ENCODE results near the gene EHHADH. TPM values are rescaled to one million over a fixed set of nuclear protein-coding genes. Genes with fewer than 3 reads are reported as not detected.

EHHADH gene
- polyA plus RNA-seq, 2 of the 4 experiments (the other 2 are of a cell fraction): 5.4 to 7.7 TPM

GRCh38 chr3:185207481-185207880 is 46.4 kb downstream of the EHHADH start:
- ChIA-PET CTCF (interaction anchor here (1.2 to 1.7 kb wide), 2 partner anchors 32 to 330 kb away, joined by 3 to 4 read pairs; no protein-coding TSS in a partner anchor), POLR2A (no interaction called here)
- H3K4me2 ChIP-seq: no peak overlapping the region
- TF ChIP-seq MAFK (IDR thresholded peaks at IDR 0.05; ENCODE audit: partially characterized antibody): no peak
- H3K4me3 ChIP-seq: no peak overlapping the region
- 75% methylated on average over 2 of the region's 2 CpGs for WGBS (ENCODE audit: missing lambda C conversion rate)
- no peak overlapping the region for H3K27ac ChIP-seq
- FAIRE-seq (no peak), DNase-seq (ENCODE audit: low read depth in 1 of 2, low spot score in 1 of 2) (no peak), ATAC-seq (no peak)
- H3K9me3 ChIP-seq: no peaks in the 10 kb centered on the region
- H3K4me1 ChIP-seq: no peaks in the 10 kb centered on the region

GRCh38 chr3:185205865-185206264 is 48.0 kb downstream of the EHHADH start:
- WGBS (ENCODE audit: missing lambda C conversion rate): 73% methylated on average over 7 of the region's 7 CpGs
- no peak for DNase-seq (ENCODE audit: low read depth in 1 of 2, low spot score in 1 of 2)
- POLR2A ChIA-PET: no interaction called here

GRCh38 chr3:185204894-185205293 is 49.0 kb downstream of the EHHADH start:
- no peak for ATAC-seq
- no peak for DNase-seq (ENCODE audit: low read depth in 1 of 2, low spot score in 1 of 2)
- Histone ChIP-seq H3K4me2 (no peak overlapping the region), H3K4me1 (no peaks in the 10 kb centered on the region), H3K4me3 (no peak overlapping the region), H3K9me3 (no peaks in the 10 kb centered on the region), H3K27ac (no peak overlapping the region)
- 35% methylated on average over 2 of the region's 2 CpGs for WGBS (ENCODE audit: missing lambda C conversion rate)
- ChIA-PET POLR2A (no interaction called here), CTCF (interaction anchor here (1.2 kb wide), 1 partner anchor 11 kb away, joined by 3 read pairs; no protein-coding TSS in a partner anchor)
- FAIRE-seq: no peak
- TF ChIP-seq HDAC2 (IDR thresholded peaks at IDR 0.05) (no peak), BHLHE40 (IDR thresholded peaks at IDR 0.05; ENCODE audit: low read depth, low read length) (no peak), NR3C1 (IDR thresholded peaks at IDR 0.05) (no peak), NPAS2 (CRISPR knock-in tag; IDR thresholded peaks at IDR 0.05; ENCODE audit: borderline replicate concordance) (no peak), CEBPB (IDR thresholded peaks at IDR 0.05) (no peak), JUN (IDR thresholded peaks at IDR 0.05) (no peak), ZC3H11A (IDR thresholded peaks at IDR 0.05) (no peak), EHMT2 (IDR thresholded peaks at IDR 0.05; ENCODE audit: low read depth) (no peak), HOXB5 (CRISPR knock-in tag; IDR thresholded peaks at IDR 0.05) (no peak), GATA3 (IDR thresholded peaks at IDR 0.05; ENCODE audit: borderline replicate concordance) (no peak), TFCP2L1 (CRISPR knock-in tag; IDR thresholded peaks at IDR 0.05) (no peak), PBX3 (IDR thresholded peaks at IDR 0.05) (no peak)

More at GRCh38 chr3:185205865-185206264, 48.0 kb downstream of the EHHADH start:
- TF ChIP-seq MAX (IDR thresholded peaks at IDR 0.05) (no peak), ZNF302 (CRISPR knock-in tag; IDR thresholded peaks at IDR 0.05) (no peak), KDM1A (IDR thresholded peaks at IDR 0.05; ENCODE audit: low read depth) (no peak), SMC3 (IDR thresholded peaks at IDR 0.05) (no peak), CBX2 (IDR thresholded peaks at IDR 0.05; ENCODE audit: borderline replicate concordance, low read depth) (no peak), CTCF (IDR thresholded peaks at IDR 0.05) (no peak), ELK1 (IDR thresholded peaks at IDR 0.05; ENCODE audit: low read depth, low read length) (no peak), MYC (IDR thresholded peaks at IDR 0.05; ENCODE audit: borderline replicate concordance, low read length) (no peak), PBX3 (IDR thresholded peaks at IDR 0.05) (no peak), EHF (CRISPR knock-in tag; IDR thresholded peaks at IDR 0.05) (no peak), JUNB (IDR thresholded peaks at IDR 0.05) (no peak)
- no peaks in the 10 kb centered on the region for H3K9me3 ChIP-seq
- no peak for ATAC-seq
- no peak overlapping the region for H3K27ac ChIP-seq
- FAIRE-seq: no peak
- no peak overlapping the region for H3K4me3 ChIP-seq
- no peak overlapping the region for H3K4me2 ChIP-seq
- CTCF ChIA-PET: no interaction called here
- no peaks in the 10 kb centered on the region for H3K4me1 ChIP-seq
